Osteocyte (in vitro differentiated cells): ENCODE measurements around the gene FFAR1. TPM values are rescaled to one million over a fixed set of nuclear protein-coding genes. Genes with fewer than 3 reads are reported as not detected.

Experiments used
- DNase-seq: peaks from one replicate; pipeline ENCODE4 v3.0.0; 2021; ENCODE audit warnings: mixed read lengths; ENCODE audit not compliant: unreplicated experiment; ENCODE audit errors: extremely low spot score
- H3K27ac Mint-ChIP-seq: one replicate; pipeline ENCODE4 v1.8.0; 2021; ENCODE audit warnings: mild to moderate bottlenecking, mixed read lengths; ENCODE audit not compliant: unreplicated experiment
- H3K27me3 Mint-ChIP-seq: one replicate; pipeline ENCODE4 v1.8.0; 2021; ENCODE audit warnings: mixed read lengths; ENCODE audit not compliant: unreplicated experiment
- H3K36me3 Mint-ChIP-seq: one replicate; pipeline ENCODE4 v1.8.0; 2021; ENCODE audit warnings: mixed read lengths; ENCODE audit not compliant: unreplicated experiment
- H3K4me1 Mint-ChIP-seq: one replicate; pipeline ENCODE4 v1.8.0; 2021; ENCODE audit warnings: mixed read lengths; ENCODE audit not compliant: unreplicated experiment
- H3K4me3 Mint-ChIP-seq: one replicate; pipeline ENCODE4 v1.8.0; 2021; ENCODE audit warnings: mild to moderate bottlenecking, moderate library complexity, mixed read lengths; ENCODE audit not compliant: unreplicated experiment
- H3K9me3 Mint-ChIP-seq: one replicate; pipeline ENCODE4 v1.8.0; 2021; ENCODE audit warnings: mixed read lengths; ENCODE audit not compliant: unreplicated experiment
- CTCF ChIP-seq: fragments of 200-600 bp; sonication (generic); IDR thresholded peaks from 2 replicates; pipeline ENCODE4 v1.5.0; 2021; ENCODE audit warnings: antibody characterized with exemption, mild to moderate bottlenecking, moderate library complexity
- total RNA-seq: library from RNA; stranded (reverse); gene quantifications from 2 replicates; pipeline ENCODE4 v1.2.1, GENCODE V29; 2021

The FFAR1 gene
- total RNA-seq, 1 donor from 2014 or later: not detected

GRCh38 chr19:35342430-35342829 lies 5.3 kb upstream of the FFAR1 start:
- Mint-ChIP-seq H3K4me3 (no peak overlapping the region), H3K4me1 (no peaks in the 10 kb centered on the region), H3K27me3 (peaks cover 8% of the 10 kb centered on the region), H3K27ac (no peak overlapping the region), H3K36me3 (no peaks in the 10 kb centered on the region), H3K9me3 (no peaks in the 10 kb centered on the region)
- TF ChIP-seq CTCF: no peak
- DNase-seq: no peak

GRCh38 chr19:35344511-35345031 lies 3.1 kb upstream of the FFAR1 start:
- no peak overlapping the region for H3K4me3 Mint-ChIP-seq
- no peaks in the 10 kb centered on the region for H3K9me3 Mint-ChIP-seq
- H3K27me3 Mint-ChIP-seq: peaks cover 9% of the 10 kb centered on the region
- no peak for TF ChIP-seq CTCF
- DNase-seq: peak; percentile 66
- no peak overlapping the region for H3K27ac Mint-ChIP-seq
- no peaks in the 10 kb centered on the region for H3K36me3 Mint-ChIP-seq
- H3K4me1 Mint-ChIP-seq: no peaks in the 10 kb centered on the region

GRCh38 chr19:35345671-35346111 lies 2.0 kb upstream of the FFAR1 start:
- Mint-ChIP-seq H3K27ac (no peak overlapping the region), H3K36me3 (no peaks in the 10 kb centered on the region), H3K27me3 (peaks cover 11% of the 10 kb centered on the region), H3K4me1 (no peaks in the 10 kb centered on the region), H3K4me3 (no peak overlapping the region), H3K9me3 (no peaks in the 10 kb centered on the region)
- DNase-seq: peak; percentile 70
- no peak for TF ChIP-seq CTCF

- Mint-ChIP-seq H3K27ac (no peak overlapping the region), H3K4me1 (no peaks in the 10 kb centered on the region), H3K9me3 (no peaks in the 10 kb centered on the region), H3K36me3 (no peaks in the 10 kb centered on the region), H3K27me3 (peaks cover 11% of the 10 kb centered on the region), H3K4me3 (no peak overlapping the region)
- DNase-seq: peak; percentile 81
- no peak for TF ChIP-seq CTCF
Measured at GRCh38 chr19:35346193-35347052, 1.3 kb upstream of the FFAR1 start.

GRCh38 chr19:35347930-35348298 lies 212 bp downstream of the FFAR1 start:
- no peaks in the 10 kb centered on the region for H3K4me1 Mint-ChIP-seq

More at GRCh38 chr19:35347930-35348298, 212 bp downstream of the FFAR1 start:
- Mint-ChIP-seq H3K27me3 (peaks cover 8% of the 10 kb centered on the region), H3K27ac (no peak overlapping the region), H3K4me3 (no peak overlapping the region), H3K36me3 (no peaks in the 10 kb centered on the region), H3K9me3 (no peaks in the 10 kb centered on the region)
- DNase-seq: no peak
- no peak for TF ChIP-seq CTCF
